Measurements from ENCODE around the gene TAPBPL.

- TF ChIP-seq CTCF (IDR thresholded peaks at IDR 0.05; ENCODE audit: insufficient read depth, low read length, poor library complexity, severe bottlenecking), result no peak
- TF ChIP-seq EZH2phosphoT487 (conservative IDR thresholded peaks at IDR 0.05; ENCODE audit: low read length), result no peak
Measured at GRCh38 chr12:6462234-6462995, 10.6 kb downstream of the TAPBPL start.

All from SU-DHL-6 (cell line).